Endodermal cell (in vitro differentiated cells): ENCODE results near the gene TMEM59. TPM values are rescaled to one million over a fixed set of nuclear protein-coding genes. Genes with fewer than 3 reads are reported as not detected.

ENCODE experiments used
- DNase-seq: peaks from one replicate; pipeline ENCODE4 v3.0.0-alpha.2; 2017
- H3K27ac ChIP-seq: 2 replicates; pipeline ENCODE4 v1.5.1; 2013; ENCODE audit warnings: mild to moderate bottlenecking, low read depth, low read length, moderate library complexity
- H3K27me3 ChIP-seq: 2 replicates; pipeline ENCODE4 v1.6.1; 2013; ENCODE audit warnings: mild to moderate bottlenecking, low read length, moderate library complexity; ENCODE audit not compliant: insufficient read depth, control insufficient read depth, poor library complexity, severe bottlenecking
- H3K36me3 ChIP-seq: 2 replicates; pipeline ENCODE4 v1.7.0; 2013; ENCODE audit warnings: mild to moderate bottlenecking, low read length, moderate library complexity; ENCODE audit not compliant: control insufficient read depth, insufficient read depth
- H3K4me1 ChIP-seq: one replicate; pipeline ENCODE4 v1.7.0; 2013; ENCODE audit warnings: low read length; ENCODE audit not compliant: control insufficient read depth, insufficient read depth
- H3K4me3 ChIP-seq: 2 replicates; pipeline ENCODE4 v1.5.1; 2013; ENCODE audit warnings: mild to moderate bottlenecking, low read length, moderate library complexity
- H3K9ac ChIP-seq: 2 replicates; pipeline ENCODE4 v1.6.1; 2013; ENCODE audit warnings: mild to moderate bottlenecking, low read length, moderate library complexity; ENCODE audit not compliant: poor library complexity, severe bottlenecking; ENCODE audit errors: extremely low read depth
- H3K9me3 ChIP-seq: 2 replicates; pipeline ENCODE4 v1.6.1; 2013; ENCODE audit warnings: mild to moderate bottlenecking, low read length, moderate library complexity; ENCODE audit not compliant: control insufficient read depth
- H3K27ac Mint-ChIP-seq: 2 replicates; pipeline ENCODE4 v1.8.0; 2020; ENCODE audit warnings: mixed read lengths
- H3K27me3 Mint-ChIP-seq: 2 replicates; pipeline ENCODE4 v1.8.0; 2021; ENCODE audit warnings: mild to moderate bottlenecking, mixed read lengths; ENCODE audit not compliant: insufficient read depth
- H3K36me3 Mint-ChIP-seq: 2 replicates; pipeline ENCODE4 v1.8.0; 2020; ENCODE audit warnings: low read depth, mixed read lengths
- H3K4me1 Mint-ChIP-seq: 2 replicates; pipeline ENCODE4 v1.8.0; 2020; ENCODE audit warnings: mixed read lengths
- H3K4me3 Mint-ChIP-seq: 2 replicates; pipeline ENCODE4 v1.8.0; 2020; ENCODE audit warnings: mild to moderate bottlenecking, moderate library complexity, mixed read lengths
- H3K9me3 Mint-ChIP-seq: 2 replicates; pipeline ENCODE4 v1.8.0; 2020; ENCODE audit warnings: mild to moderate bottlenecking, mixed read lengths
- WGBS, 2 experiments: methylation state at CpG; one replicate each; pipeline versions ENCODE4 v1.1.5 to v1.1.7; 2013; ENCODE audit warnings: missing lambda C conversion rate in 2 of 2, mixed read lengths in 1 of 2; ENCODE audit not compliant: insufficient coverage in 1 of 2, insufficient read length in 1 of 2; 5-methylcytosine and 5-hydroxymethylcytosine counted together
- long read RNA-seq, 4 experiments: library from polyadenylated mRNA in 2 of 4; library from RNA in 1 of 4; library from capped mRNA in 1 of 4; stranded (forward) in 3 of 4; unstranded in 1 of 4; transcript quantifications; one replicate each; pipeline ENCODE4 v2.0.0, GENCODE V29; 2020 to 2021; ENCODE audit warnings: inconsistent platforms in 1 of 4
- polyA plus RNA-seq, 2 experiments: library from polyadenylated mRNA; stranded (reverse); fragments of 50-300 nt; gene quantifications; one replicate each; pipeline ENCODE4 v1.2.3, GENCODE V29; 2013
- total RNA-seq, 2 donors: library from RNA; stranded (reverse); fragmentation: NEBNext Ultra II Directional in 1 of 2; extraction: Animal tissue kit (Norgen Biotek cat#: 25700) in 1 of 2; gene quantifications; 2 replicates in 1 of 2; 3 replicates in 1 of 2; pipeline ENCODE4 v1.2.1, GENCODE V29; 2021
- TF ChIP-seq, protein P1 (sequence below): fragments of 200-600 bp; sonication (generic); conservative IDR thresholded peaks from 2 replicates; pipeline ENCODE4 v1.5.0; 2021; ENCODE audit warnings: antibody characterized with exemption, mild to moderate bottlenecking

The TMEM59 gene, protein sequence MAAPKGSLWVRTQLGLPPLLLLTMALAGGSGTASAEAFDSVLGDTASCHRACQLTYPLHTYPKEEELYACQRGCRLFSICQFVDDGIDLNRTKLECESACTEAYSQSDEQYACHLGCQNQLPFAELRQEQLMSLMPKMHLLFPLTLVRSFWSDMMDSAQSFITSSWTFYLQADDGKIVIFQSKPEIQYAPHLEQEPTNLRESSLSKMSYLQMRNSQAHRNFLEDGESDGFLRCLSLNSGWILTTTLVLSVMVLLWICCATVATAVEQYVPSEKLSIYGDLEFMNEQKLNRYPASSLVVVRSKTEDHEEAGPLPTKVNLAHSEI
- total RNA-seq, result 100 to 1,000 TPM in 1 of 2 donors, 10 to 100 TPM in 1; 99.6 to 112 TPM
- polyA plus RNA-seq (2013, experiment 1 of 2), result 157 TPM
- 139 TPM for polyA plus RNA-seq (2013, experiment 2 of 2)
- long read RNA-seq, experiment 1, full-length matches to known transcripts, result 28 of 43 reads
- long read RNA-seq, experiment 1, partial matches to known transcripts, result 3 of 43 reads
- long read RNA-seq, experiment 1, other reads (novel, unspliced or antisense), result 12 of 43 reads
- long read RNA-seq, experiment 2, full-length matches to known transcripts, result 57 of 87 reads
- long read RNA-seq, experiment 2, partial matches to known transcripts, result 0 of 87 reads
- long read RNA-seq, experiment 2, other reads (novel, unspliced or antisense), result 30 of 87 reads
- long read RNA-seq, experiment 3, full-length matches to known transcripts, result 196 of 299 reads
- long read RNA-seq, experiment 3, partial matches to known transcripts, result 1 of 299 reads
- long read RNA-seq, experiment 3, other reads (novel, unspliced or antisense), result 102 of 299 reads
- long read RNA-seq, experiment 4, full-length matches to known transcripts, result 162 of 247 reads
- long read RNA-seq, experiment 4, partial matches to known transcripts, result 0 of 247 reads
- long read RNA-seq, experiment 4, other reads (novel, unspliced or antisense), result 85 of 247 reads

DNA sequence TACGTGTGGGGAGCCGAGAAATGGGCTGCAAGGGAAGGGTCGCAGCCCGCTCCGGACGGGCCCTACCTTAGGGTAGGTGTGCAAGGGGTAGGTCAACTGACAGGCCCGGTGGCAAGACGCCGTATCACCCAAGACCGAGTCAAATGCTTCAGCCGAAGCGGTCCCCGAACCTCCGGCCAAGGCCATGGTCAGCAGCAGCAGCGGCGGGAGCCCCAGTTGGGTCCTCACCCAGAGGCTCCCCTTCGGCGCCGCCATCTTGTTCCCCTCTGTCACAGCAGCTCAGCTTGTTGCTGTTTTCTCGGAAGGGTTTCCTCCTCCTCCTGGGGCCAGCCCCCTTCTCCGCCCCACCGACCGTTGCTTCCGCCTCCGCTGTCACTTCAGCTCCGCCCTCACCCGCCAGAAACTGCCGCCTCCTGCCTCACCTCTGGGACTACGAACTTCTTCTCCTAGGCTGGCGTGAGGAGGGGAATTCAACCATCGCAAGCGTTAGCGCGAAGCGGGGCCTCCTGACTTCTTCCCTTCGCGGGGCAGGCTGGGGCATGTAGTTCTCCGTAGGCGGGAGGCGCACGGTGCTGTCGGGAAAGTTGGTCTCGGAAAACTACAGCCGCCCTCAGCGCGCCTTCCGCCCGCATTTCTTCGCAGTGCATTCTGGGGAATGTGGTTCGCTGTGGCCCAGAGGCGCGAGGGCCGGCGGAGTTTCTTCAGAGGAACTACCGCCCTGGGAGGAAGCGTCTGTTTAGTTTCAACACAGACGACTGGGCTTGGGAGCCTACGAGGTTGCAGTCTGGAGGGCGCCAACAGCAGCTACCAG is at the start of gene TMEM59, which contains the start of gene TCEANC2:
TSS of gene TMEM59 (minus strand) at position 271 of the 811 bp plus-strand sequence. CDS start at position 255, 16 bp downstream.
TSS of gene TCEANC2 (plus strand) at position 675 of the 811 bp plus-strand sequence. CDS start 815 bp downstream, outside the sequence.
- Mint-ChIP-seq H3K4me1 (peaks cover 8% of the 10 kb centered on the region), H3K27me3 (no peaks in the 10 kb centered on the region), H3K9me3 (no peaks in the 10 kb centered on the region), H3K36me3 (peaks cover 5% of the 10 kb centered on the region), H3K4me3 (no peak within 1 kb of the TSS), H3K27ac (no peak within 1 kb of the TSS)
- Histone ChIP-seq H3K9me3 (no peaks in the 10 kb centered on the region), H3K9ac (peak within 1 kb of the TSS; percentile 91), H3K36me3 (no peaks in the 10 kb centered on the region), H3K4me1 (peaks cover 10% of the 10 kb centered on the region), H3K4me3 (peak within 1 kb of the TSS; percentile 94), H3K27ac (peak within 1 kb of the TSS; percentile 89), H3K27me3 (no peaks in the 10 kb centered on the region)
- TF ChIP-seq, protein P1, sequence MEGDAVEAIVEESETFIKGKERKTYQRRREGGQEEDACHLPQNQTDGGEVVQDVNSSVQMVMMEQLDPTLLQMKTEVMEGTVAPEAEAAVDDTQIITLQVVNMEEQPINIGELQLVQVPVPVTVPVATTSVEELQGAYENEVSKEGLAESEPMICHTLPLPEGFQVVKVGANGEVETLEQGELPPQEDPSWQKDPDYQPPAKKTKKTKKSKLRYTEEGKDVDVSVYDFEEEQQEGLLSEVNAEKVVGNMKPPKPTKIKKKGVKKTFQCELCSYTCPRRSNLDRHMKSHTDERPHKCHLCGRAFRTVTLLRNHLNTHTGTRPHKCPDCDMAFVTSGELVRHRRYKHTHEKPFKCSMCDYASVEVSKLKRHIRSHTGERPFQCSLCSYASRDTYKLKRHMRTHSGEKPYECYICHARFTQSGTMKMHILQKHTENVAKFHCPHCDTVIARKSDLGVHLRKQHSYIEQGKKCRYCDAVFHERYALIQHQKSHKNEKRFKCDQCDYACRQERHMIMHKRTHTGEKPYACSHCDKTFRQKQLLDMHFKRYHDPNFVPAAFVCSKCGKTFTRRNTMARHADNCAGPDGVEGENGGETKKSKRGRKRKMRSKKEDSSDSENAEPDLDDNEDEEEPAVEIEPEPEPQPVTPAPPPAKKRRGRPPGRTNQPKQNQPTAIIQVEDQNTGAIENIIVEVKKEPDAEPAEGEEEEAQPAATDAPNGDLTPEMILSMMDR, result no peak
- WGBS, 2 experiments, result 0% methylated on average over 24 to 59 of the region's 59 CpGs
- peak; percentile 99 for DNase-seq

DNA sequence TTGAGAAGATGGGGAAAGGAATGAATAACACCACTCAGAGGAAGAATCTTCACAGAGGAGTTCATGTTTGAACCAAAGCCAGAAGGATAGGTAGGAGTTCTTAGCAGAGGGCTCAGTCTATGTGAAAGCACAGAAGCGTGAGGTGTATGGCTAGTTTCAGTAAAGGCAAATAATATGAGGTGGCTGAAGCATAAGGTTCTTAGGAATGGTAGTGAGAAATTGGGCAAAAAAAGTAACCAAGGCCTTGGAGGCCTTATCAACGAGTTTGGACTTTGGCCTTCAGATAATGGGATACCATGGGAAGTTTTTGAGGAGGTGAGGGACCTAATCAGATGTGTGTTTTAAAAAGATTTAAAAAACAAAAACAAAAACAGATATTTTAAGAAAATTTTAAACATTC is 47.5 kb upstream of the TMEM59 start:
- Mint-ChIP-seq H3K4me3 (no peak overlapping the region), H3K9me3 (no peaks in the 10 kb centered on the region)
- 41 to 50% methylated on average over 2 of the region's 2 CpGs for WGBS, 2 experiments

More for the DNA sequence above, 47.5 kb upstream of the TMEM59 start:
- H3K4me1 ChIP-seq, result no peaks in the 10 kb centered on the region
- H3K9me3 ChIP-seq, result no peaks in the 10 kb centered on the region
- Mint-ChIP-seq H3K27ac (no peak overlapping the region), H3K36me3 (peaks cover 7% of the 10 kb centered on the region), H3K27me3 (no peaks in the 10 kb centered on the region), H3K4me1 (peaks cover 31% of the 10 kb centered on the region)
- TF ChIP-seq, protein P1, result no peak
- DNase-seq, result no peak
- no peaks in the 10 kb centered on the region for H3K27me3 ChIP-seq
- no peak overlapping the region for H3K27ac ChIP-seq
- H3K4me3 ChIP-seq, result no peak overlapping the region
- H3K9ac ChIP-seq, result no peak overlapping the region
- no peaks in the 10 kb centered on the region for H3K36me3 ChIP-seq
